ENCODE data around the gene PAX7. TPM values are rescaled to one million over a fixed set of nuclear protein-coding genes. Genes with fewer than 3 reads are reported as not detected.
A peak's percentile ranks its signal among the peaks of the same experiment; 100 is the strongest.

Gene PAX7
- polyA plus RNA-seq, 1 of the 3 experiments (the other 2 are of a cell fraction) = not detected

- no peak for TF ChIP-seq REST (IDR thresholded peaks at IDR 0.05; ENCODE audit: low read depth, low read length)
Observed at GRCh38 chr1:18789246-18789645, 158.6 kb downstream of the PAX7 start (continued).

- H3K9ac ChIP-seq = no peak overlapping the region
- H3K4me1 ChIP-seq (ENCODE audit: control insufficient read depth in 1 of 2, insufficient read depth in 2 of 2, low read depth in 1 of 2, low read length in 1 of 2) = peaks cover 0 to 30% of the 10 kb centered on the region in 2 experiments; a peak in 1 of 4 replicates
- TF ChIP-seq RXRA (IDR thresholded peaks at IDR 0.05; ENCODE audit: borderline replicate concordance, low read depth) = no peak
- no peak for TF ChIP-seq ELF1 (IDR thresholded peaks at IDR 0.05)
- no peak for TF ChIP-seq SMC3 (IDR thresholded peaks at IDR 0.05; ENCODE audit: low read depth, low read length)
- no peak for TF ChIP-seq YY1 (IDR thresholded peaks at IDR 0.05; ENCODE audit: low read depth)
- no peak for TF ChIP-seq RAD21 (IDR thresholded peaks at IDR 0.05; ENCODE audit: low read length)
- no peak for TF ChIP-seq GATA2 (CRISPR knock-in tag; IDR thresholded peaks at IDR 0.05)
- TF ChIP-seq RFX5 (IDR thresholded peaks at IDR 0.05; ENCODE audit: low read length) = no peak
- no peak for TF ChIP-seq JUND (IDR thresholded peaks at IDR 0.05)
- TF ChIP-seq EP300 (IDR thresholded peaks at IDR 0.05; ENCODE audit: borderline replicate concordance in 1 of 2, low read depth in 1 of 2, low read length in 1 of 2) = no peak
- no peak for TF ChIP-seq SIN3A (IDR thresholded peaks at IDR 0.05; ENCODE audit: borderline replicate concordance, low read depth, low read length)
- H3K79me2 ChIP-seq (ENCODE audit: insufficient read depth) = no peaks in the 10 kb centered on the region
- ChIA-PET CTCF (interaction anchor here (1.0 to 2.5 kb wide), 7 partner anchors 26 to 212 kb away, joined by 3 to 12 read pairs (median 4); no protein-coding TSS in a partner anchor), POLR2A (no interaction called here)
- H3K36me3 ChIP-seq (replicated peaks in 1 of 2; ENCODE audit: control insufficient read depth in 1 of 2, insufficient read depth in 2 of 2, low read length in 1 of 2) = no peaks in the 10 kb centered on the region
- no peaks in the 10 kb centered on the region for H3K9me2 ChIP-seq
- no peaks in the 10 kb centered on the region for H4K20me1 ChIP-seq (ENCODE audit: insufficient read depth)
- WGBS (ENCODE audit: low lambda C conversion rate) = 17% methylated on average over 2 of the region's 3 CpGs
- no peak overlapping the region for H3K4me3 ChIP-seq (ENCODE audit: low read depth in 2 of 2, low read length in 1 of 2)
- H3K27ac ChIP-seq (ENCODE audit: low read depth in 2 of 2, low read length in 1 of 2) = no peak overlapping the region
- H3K4me2 ChIP-seq = no peak overlapping the region
- DNase-seq = no peak
- no peaks in the 10 kb centered on the region for H3K9me3 ChIP-seq
- H2AFZ ChIP-seq (ENCODE audit: low read depth) = no peak overlapping the region
- H3K27me3 ChIP-seq (ENCODE audit: insufficient read depth) = no peaks in the 10 kb centered on the region
- no peaks in the 10 kb centered on the region for H3F3A ChIP-seq (replicated peaks; ENCODE audit: insufficient read depth)
Observed at GRCh38 chr1:18792747-18793146, 162.1 kb downstream of the PAX7 start.

- Histone ChIP-seq H3F3A (replicated peaks; ENCODE audit: insufficient read depth) (no peaks in the 10 kb centered on the region), H3K4me3 (ENCODE audit: low read depth in 2 of 2, low read length in 1 of 2) (no peak overlapping the region), H3K27ac (ENCODE audit: low read depth in 2 of 2, low read length in 1 of 2) (no peak overlapping the region), H3K36me3 (replicated peaks in 1 of 2; ENCODE audit: control insufficient read depth in 1 of 2, insufficient read depth in 2 of 2, low read length in 1 of 2) (no peaks in the 10 kb centered on the region), H3K9me3 (no peaks in the 10 kb centered on the region), H4K20me1 (ENCODE audit: insufficient read depth) (no peaks in the 10 kb centered on the region), H3K27me3 (ENCODE audit: insufficient read depth) (no peaks in the 10 kb centered on the region), H2AFZ (ENCODE audit: low read depth) (no peak overlapping the region), H3K79me2 (ENCODE audit: insufficient read depth) (no peaks in the 10 kb centered on the region), H3K4me1 (ENCODE audit: control insufficient read depth in 1 of 2, insufficient read depth in 2 of 2, low read depth in 1 of 2, low read length in 1 of 2) (peaks cover 0 to 30% of the 10 kb centered on the region in 2 experiments; a peak in 1 of 4 replicates), H3K9ac (no peak overlapping the region), H3K9me2 (no peaks in the 10 kb centered on the region), H3K4me2 (no peak overlapping the region)
- DNase-seq = peak; percentile 68
- WGBS (ENCODE audit: low lambda C conversion rate) = 32% methylated on average over 8 of the region's 10 CpGs
- ChIA-PET CTCF (interaction anchor here (1.0 to 2.5 kb wide), 5 partner anchors 26 to 212 kb away, joined by 3 to 12 read pairs (median 6); no protein-coding TSS in a partner anchor), POLR2A (no interaction called here)
- no peak for TF ChIP-seq TEAD4 (IDR thresholded peaks at IDR 0.05; ENCODE audit: borderline replicate concordance, insufficient read depth)
- TF ChIP-seq MEF2A (IDR thresholded peaks at IDR 0.05; ENCODE audit: borderline replicate concordance, low read depth) = no peak
- TF ChIP-seq RXRA (IDR thresholded peaks at IDR 0.05; ENCODE audit: borderline replicate concordance, low read depth) = no peak
- TF ChIP-seq TAF1 (IDR thresholded peaks at IDR 0.05; ENCODE audit: borderline replicate concordance, low read depth, low read length) = no peak
- no peak for TF ChIP-seq RCOR1 (IDR thresholded peaks at IDR 0.05; ENCODE audit: low read length)
- no peak for TF ChIP-seq MXI1 (IDR thresholded peaks at IDR 0.05; ENCODE audit: low read depth, low read length)
- TF ChIP-seq SIN3A (IDR thresholded peaks at IDR 0.05; ENCODE audit: borderline replicate concordance, low read depth, low read length) = no peak
- 0 out of 2 replicates have a peak, but pooled peaks have one; percentile 40 for TF ChIP-seq FOXJ3 (CRISPR knock-in tag; IDR thresholded peaks at IDR 0.05)
- TF ChIP-seq GATA2 (CRISPR knock-in tag; IDR thresholded peaks at IDR 0.05) = peak; percentile 60
- 0 out of 4 replicates have a peak, but pooled peaks of 1 of the 2 experiments have one; percentile 23 for TF ChIP-seq EP300 (IDR thresholded peaks at IDR 0.05; ENCODE audit: borderline replicate concordance in 1 of 2, low read depth in 1 of 2, low read length in 1 of 2)
- TF ChIP-seq RAD21 (IDR thresholded peaks at IDR 0.05; ENCODE audit: low read length) = no peak
- TF ChIP-seq GABPA (IDR thresholded peaks at IDR 0.05; ENCODE audit: low read depth) = no peak
- no peak for TF ChIP-seq REST (IDR thresholded peaks at IDR 0.05; ENCODE audit: low read depth, low read length)
Observed at GRCh38 chr1:18793164-18793563, 162.5 kb downstream of the PAX7 start.

Measured in SK-N-SH (cell line).